ENCODE results near the gene BDKRB1.

Gene BDKRB1

GRCh38 chr14:96255501-96256366 lies at the start of gene BDKRB1:
Gene BDKRB1 (plus strand): TSS chr14:96256210. CDS start chr14:96263683, 7,473 bp downstream.
- no peak for DNase-seq (ENCODE audit: low read depth)

- DNase-seq (ENCODE audit: low read depth) = no peak
These were observed 49.5 kb upstream of the BDKRB1 start for GRCh38 chr14:96206461-96206860.

- no peak for DNase-seq (ENCODE audit: low read depth)
These were observed 48.3 kb upstream of the BDKRB1 start for GRCh38 chr14:96207686-96208085.

DNA sequence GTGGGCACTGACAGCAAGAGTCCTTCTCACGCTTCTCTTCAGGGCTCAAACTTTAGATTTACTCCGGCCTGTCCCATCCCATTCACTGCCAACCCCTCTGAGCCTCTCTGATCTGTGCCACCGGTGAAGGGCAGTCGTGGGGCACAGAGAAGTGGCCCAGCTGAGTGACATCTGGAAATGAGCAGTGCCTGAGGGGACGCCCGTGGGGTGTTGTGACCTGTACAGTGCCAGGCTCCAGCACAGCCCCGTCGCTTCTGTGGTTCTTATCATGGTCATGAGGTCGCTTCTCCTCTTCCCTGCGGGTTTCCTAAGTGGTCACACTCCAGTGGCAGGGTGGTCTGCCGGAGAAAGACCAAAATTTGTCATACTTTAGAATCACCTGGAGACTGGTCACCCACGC lies 47.3 kb upstream of the BDKRB1 start:
- DNase-seq (ENCODE audit: low read depth) = no peak

DNA sequence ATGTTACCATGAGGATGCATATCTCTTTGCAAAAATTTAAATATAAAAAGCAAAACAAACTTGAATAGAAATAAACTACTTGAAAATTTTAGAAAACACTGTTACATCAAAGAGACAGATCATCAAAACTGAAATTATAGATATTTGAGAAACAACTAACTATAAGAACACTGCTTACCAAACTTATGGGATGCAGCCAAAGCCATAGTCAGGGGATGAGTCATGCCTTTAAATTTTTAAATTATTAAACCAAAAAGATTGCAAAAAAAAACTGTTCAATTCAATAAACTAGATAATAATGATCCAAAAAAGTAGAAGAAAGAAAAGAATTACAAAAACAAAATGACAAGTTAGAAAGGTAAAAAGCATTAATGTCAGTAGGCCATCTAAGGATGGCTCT lies 43.9 kb upstream of the BDKRB1 start:
- DNase-seq (ENCODE audit: low read depth) = no peak

- no peak for DNase-seq (ENCODE audit: low read depth)
These were observed 43.1 kb upstream of the BDKRB1 start for GRCh38 chr14:96212896-96213295.

DNA sequence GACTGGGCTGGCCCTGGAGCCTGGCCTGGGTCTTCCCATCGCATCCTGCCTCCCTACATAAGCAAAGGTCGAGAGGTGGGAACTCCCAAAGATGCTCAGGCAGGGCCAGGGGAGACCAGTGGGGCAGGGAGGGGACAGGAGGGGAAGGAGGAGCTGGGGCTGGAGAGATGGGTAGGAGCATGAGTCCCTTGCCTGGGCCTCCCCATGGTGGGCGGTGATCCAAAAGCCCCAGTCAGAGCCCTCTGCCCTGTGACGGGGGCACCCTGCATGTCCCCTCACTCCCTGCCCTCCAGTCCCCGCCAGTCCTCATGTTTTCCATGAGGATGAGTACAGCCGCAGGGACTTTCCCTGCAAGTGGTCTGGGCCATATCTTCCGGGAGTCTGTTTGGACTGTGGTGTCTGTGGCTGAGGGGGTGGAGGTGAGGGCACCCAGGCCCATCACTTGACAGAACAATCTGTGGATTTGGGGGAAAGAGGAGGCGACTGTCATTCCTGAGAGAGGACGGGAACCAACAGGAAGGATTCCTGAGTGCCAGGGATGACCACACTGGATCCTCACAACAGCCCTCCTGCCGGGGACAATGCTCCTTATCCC lies 42.0 kb upstream of the BDKRB1 start:
- no peak for DNase-seq (ENCODE audit: low read depth)

DNA sequence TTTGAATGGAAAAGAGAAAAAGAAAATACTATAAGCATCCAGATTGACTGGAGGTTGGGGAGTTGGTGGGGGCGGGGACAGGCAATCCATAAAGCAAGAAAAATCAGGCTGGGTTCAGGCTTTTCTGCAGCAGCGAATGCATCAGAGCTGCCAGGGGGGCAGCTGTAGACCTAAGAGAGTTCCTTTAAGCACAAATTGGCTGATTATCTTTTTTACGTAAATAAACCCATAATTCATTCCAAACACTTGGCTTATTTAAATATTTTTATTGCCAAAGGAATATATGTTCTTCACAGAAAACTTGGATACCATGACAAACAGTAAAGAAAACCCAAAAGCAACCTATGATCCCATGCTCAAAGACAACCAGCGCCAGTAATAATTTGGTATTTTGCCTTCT lies 41.2 kb upstream of the BDKRB1 start:
- DNase-seq (ENCODE audit: low read depth) = no peak

GRCh38 chr14:96215452-96216244 lies 40.4 kb upstream of the BDKRB1 start:
- no peak for DNase-seq (ENCODE audit: low read depth)

- no peak for DNase-seq (ENCODE audit: low read depth)
These were observed 39.4 kb upstream of the BDKRB1 start for GRCh38 chr14:96216627-96217026.

DNA sequence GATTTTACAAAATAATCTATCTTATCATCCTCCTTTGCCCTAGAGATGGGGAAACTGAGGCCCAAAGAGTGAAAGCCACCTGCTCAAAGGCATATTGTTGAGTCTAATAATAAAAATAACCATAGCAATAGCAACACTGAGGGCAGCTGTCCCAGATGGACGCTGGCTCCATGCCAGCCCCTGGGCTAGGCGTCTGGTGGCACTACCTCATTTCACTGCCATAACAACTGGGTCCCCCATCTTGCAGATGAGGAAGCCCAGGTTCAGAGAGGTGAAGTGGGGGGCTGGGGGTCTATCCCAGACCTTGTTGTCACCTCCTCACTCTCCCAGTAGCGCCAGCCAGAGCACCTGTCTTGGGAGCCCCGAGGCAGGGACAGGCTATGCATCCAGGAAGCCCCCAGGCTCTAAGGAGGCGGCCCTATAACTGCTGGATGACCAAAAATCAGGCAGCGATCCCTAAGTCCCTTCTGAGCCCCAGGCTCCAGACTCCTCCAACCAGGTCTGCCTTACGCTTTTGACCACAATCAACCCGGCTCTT lies 38.6 kb upstream of the BDKRB1 start:
- DNase-seq (ENCODE audit: low read depth) = no peak

GRCh38 chr14:96221109-96221650 lies 34.8 kb upstream of the BDKRB1 start:
- DNase-seq (ENCODE audit: low read depth) = no peak

DNA sequence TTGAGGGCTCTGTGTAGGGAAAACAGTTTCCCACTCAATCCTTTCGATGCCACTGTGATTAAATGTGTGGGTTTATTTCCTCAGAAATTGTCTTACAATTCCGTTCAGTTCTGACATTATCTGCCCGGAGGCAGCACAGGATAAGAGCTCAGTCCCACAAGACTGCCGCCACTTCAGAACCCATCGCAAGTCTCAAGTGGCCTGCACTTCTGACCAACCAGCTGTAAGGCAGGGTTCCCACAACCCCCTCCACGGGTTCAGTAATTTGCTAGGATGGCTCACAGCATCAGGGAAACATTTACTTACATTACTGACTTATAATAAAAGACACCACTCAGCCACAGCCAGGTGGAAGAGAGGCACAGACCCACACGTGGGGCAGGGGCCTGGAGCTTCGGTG lies 34.2 kb upstream of the BDKRB1 start:
- no peak for DNase-seq (ENCODE audit: low read depth)

DNA sequence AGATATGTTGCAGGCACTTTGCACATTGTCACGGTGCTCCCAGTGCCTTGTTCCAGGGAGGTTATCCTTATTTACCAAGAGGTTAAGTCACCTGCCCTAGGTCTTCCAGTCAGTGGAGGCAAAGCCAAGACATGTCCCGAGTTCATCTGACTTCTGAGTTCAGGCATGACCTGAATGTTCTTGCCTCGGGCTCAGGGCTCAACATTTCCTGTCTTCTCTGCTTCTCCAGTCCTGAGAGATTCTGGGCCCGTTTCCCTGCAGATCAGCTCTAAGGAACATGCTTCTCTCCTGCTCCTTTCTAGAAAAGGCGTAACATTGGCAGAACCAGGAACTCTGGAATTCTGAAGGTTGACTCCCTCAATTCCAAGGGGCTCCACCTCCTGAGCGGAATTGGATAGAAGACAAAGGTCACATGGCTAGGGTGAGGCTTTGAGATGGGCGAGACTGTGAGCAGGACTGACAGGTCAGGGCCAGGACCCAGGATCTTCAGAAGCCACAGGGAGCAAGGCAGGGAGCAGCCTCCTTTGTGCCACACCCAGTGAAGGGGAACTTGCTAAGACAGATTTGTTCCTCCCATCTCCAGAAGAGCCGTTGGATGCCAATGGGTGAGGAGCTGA lies 31.4 kb upstream of the BDKRB1 start:
- no peak for DNase-seq (ENCODE audit: low read depth)

DNA sequence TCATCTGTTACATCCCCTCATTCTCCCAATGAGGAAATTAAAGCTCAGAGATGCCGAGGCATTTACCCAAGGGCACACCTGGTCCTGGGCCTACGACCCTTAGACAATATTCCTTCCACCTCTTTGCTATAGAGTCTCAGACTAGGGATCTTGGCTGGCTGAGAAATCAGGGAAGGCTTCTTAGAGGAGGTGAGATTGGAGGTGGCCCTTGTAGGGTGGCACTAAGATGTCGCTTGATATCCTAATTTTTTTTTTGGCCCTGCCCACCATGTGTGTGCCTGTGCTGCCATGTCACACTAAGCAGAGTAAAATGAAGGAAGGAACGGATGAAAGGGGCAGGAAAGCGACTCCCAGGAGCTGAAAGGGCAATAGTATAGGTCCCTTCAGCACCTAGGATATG lies 30.8 kb upstream of the BDKRB1 start:
- DNase-seq (ENCODE audit: low read depth) = no peak

- no peak for DNase-seq (ENCODE audit: low read depth)
These were observed 30.3 kb upstream of the BDKRB1 start for GRCh38 chr14:96225745-96226151.

- no peak for DNase-seq (ENCODE audit: low read depth)
These were observed 28.6 kb upstream of the BDKRB1 start for GRCh38 chr14:96227428-96227827.

GRCh38 chr14:96229315-96229714 lies 26.7 kb upstream of the BDKRB1 start:
- DNase-seq (ENCODE audit: low read depth) = no peak

- no peak for DNase-seq (ENCODE audit: low read depth)
These were observed 25.0 kb upstream of the BDKRB1 start for GRCh38 chr14:96231056-96231455.

DNA sequence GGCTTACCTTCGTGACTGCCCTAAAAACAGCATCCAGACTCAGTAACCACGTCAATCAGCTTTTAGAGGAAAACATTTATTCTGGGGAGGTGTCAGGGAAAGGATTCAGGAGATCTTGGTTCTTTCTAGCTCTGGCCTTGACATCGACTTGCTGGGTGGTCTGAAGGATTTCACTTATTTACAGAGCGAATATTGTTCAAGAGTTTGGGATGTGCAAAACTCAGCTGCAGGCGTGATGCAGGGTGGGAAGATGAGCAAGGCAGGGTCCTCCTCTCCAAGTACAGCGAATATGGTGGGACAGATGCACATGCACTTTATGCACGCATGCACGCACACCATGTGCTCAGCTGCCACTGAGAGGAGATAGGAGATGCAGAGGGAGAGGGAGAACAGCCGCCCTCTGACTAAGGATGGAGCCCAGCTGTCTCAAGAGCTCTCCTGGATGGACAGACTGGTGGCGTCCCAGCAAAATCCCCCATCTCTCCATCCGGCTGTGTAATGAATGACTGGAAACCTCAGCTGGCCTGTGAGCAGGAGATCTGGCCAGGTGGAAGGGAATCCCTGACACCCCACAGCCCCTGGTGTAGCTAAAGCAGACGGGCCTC lies 24.4 kb upstream of the BDKRB1 start:
- DNase-seq (ENCODE audit: low read depth) = no peak

- DNase-seq (ENCODE audit: low read depth) = no peak
These were observed 23.5 kb upstream of the BDKRB1 start for GRCh38 chr14:96232506-96232905.
